ENCODE results near the gene LMNTD1.

Gene LMNTD1

GRCh38 chr12:25550186-25550585, 2.9 kb downstream of the LMNTD1 start:
- DNase-seq: no peak

- no peak for DNase-seq
Measured at GRCh38 chr12:25549120-25549519, 4.0 kb downstream of the LMNTD1 start.

- DNase-seq: no peak
Measured at GRCh38 chr12:25546318-25546717, 6.8 kb downstream of the LMNTD1 start.

GRCh38 chr12:25533150-25533549, 19.9 kb downstream of the LMNTD1 start:
- no peak for DNase-seq

- DNase-seq: no peak
Measured at GRCh38 chr12:25531502-25532052, 21.5 kb downstream of the LMNTD1 start.

- DNase-seq: no peak
Measured at GRCh38 chr12:25529738-25530137, 23.3 kb downstream of the LMNTD1 start.

- DNase-seq: no peak
Measured at GRCh38 chr12:25526778-25527177, 26.3 kb downstream of the LMNTD1 start.

GRCh38 chr12:25524366-25524765, 28.7 kb downstream of the LMNTD1 start:
- DNase-seq: no peak

- no peak for DNase-seq
Measured at GRCh38 chr12:25521625-25522256, 31.3 kb downstream of the LMNTD1 start.

- no peak for DNase-seq
Measured at GRCh38 chr12:25518512-25518911, 34.6 kb downstream of the LMNTD1 start.

- no peak for DNase-seq
Measured at GRCh38 chr12:25504744-25505143, 48.3 kb downstream of the LMNTD1 start.

- no peak for DNase-seq
Measured at GRCh38 chr12:25503666-25504065, 49.4 kb downstream of the LMNTD1 start.

GRCh38 chr12:25502596-25502995, 50.5 kb downstream of the LMNTD1 start:
- no peak for DNase-seq

GRCh38 chr12:25502118-25502517, 51.0 kb downstream of the LMNTD1 start:
- DNase-seq: no peak

- no peak for DNase-seq
Measured at GRCh38 chr12:25501549-25501948, 51.5 kb downstream of the LMNTD1 start.

- no peak for DNase-seq
Measured at GRCh38 chr12:25500651-25501050, 52.4 kb downstream of the LMNTD1 start.

GRCh38 chr12:25497021-25497420, 56.1 kb downstream of the LMNTD1 start:
- DNase-seq: no peak

- no peak for DNase-seq
Measured at GRCh38 chr12:25496098-25496587, 56.9 kb downstream of the LMNTD1 start.

GRCh38 chr12:25495331-25496097, 57.6 kb downstream of the LMNTD1 start:
- DNase-seq: no peak

GRCh38 chr12:25494926-25495325, 58.2 kb downstream of the LMNTD1 start:
- DNase-seq: no peak

- DNase-seq: no peak
Measured at GRCh38 chr12:25493682-25494081, 59.4 kb downstream of the LMNTD1 start.

GRCh38 chr12:25491396-25492325, 61.4 kb downstream of the LMNTD1 start:
- no peak for DNase-seq
